ENCODE data around the gene JAK2. TPM values are rescaled to one million over a fixed set of nuclear protein-coding genes. Genes with fewer than 3 reads are reported as not detected.

JAK2 gene
- total RNA-seq, 1 experiment from 2014 or later: 10.5 TPM

GRCh38 chr9:4965174-4965821 is 19.8 kb upstream of the JAK2 start:
- Histone ChIP-seq H3K36me3 (ENCODE audit: insufficient read depth, low read length, poor library complexity, severe bottlenecking) (no peaks in the 10 kb centered on the region), H3K27ac (ENCODE audit: low read depth, low read length, poor library complexity, severe bottlenecking) (no peak overlapping the region), H3K9me3 (ENCODE audit: low read depth, low read length, poor library complexity, severe bottlenecking) (no peaks in the 10 kb centered on the region), H3K4me1 (ENCODE audit: insufficient read depth, low read length, poor library complexity, severe bottlenecking) (no peaks in the 10 kb centered on the region), H3K4me3 (ENCODE audit: low read depth, low read length, poor library complexity, severe bottlenecking) (no peak overlapping the region), H3K27me3 (replicated peaks; ENCODE audit: insufficient read depth, low read depth, low read length, poor library complexity) (no peaks in the 10 kb centered on the region)
- intact Hi-C loops (cut with micrococcal nuclease; ENCODE audit: unreplicated experiment): no loop called here
- ChIA-PET CTCF (no interaction called here), POLR2A (ENCODE audit: low non-redundant PET) (no interaction called here)
- TF ChIP-seq CTCF (conservative IDR thresholded peaks at IDR 0.05; ENCODE audit: low read depth, low read length) (no peak), EZH2 (IDR thresholded peaks at IDR 0.05; ENCODE audit: borderline replicate concordance, low read depth, low read length, poor library complexity, severe bottlenecking) (no peak)
- BruUV-seq (replicated peaks): no TSS peak
- no peak for DNase-seq (ENCODE audit: low spot score)

- Histone ChIP-seq H3K4me3 (ENCODE audit: low read depth, low read length, poor library complexity, severe bottlenecking) (no peak overlapping the region), H3K4me1 (ENCODE audit: insufficient read depth, low read length, poor library complexity, severe bottlenecking) (no peaks in the 10 kb centered on the region), H3K36me3 (ENCODE audit: insufficient read depth, low read length, poor library complexity, severe bottlenecking) (no peaks in the 10 kb centered on the region), H3K27me3 (replicated peaks; ENCODE audit: insufficient read depth, low read depth, low read length, poor library complexity) (no peaks in the 10 kb centered on the region), H3K9me3 (ENCODE audit: low read depth, low read length, poor library complexity, severe bottlenecking) (no peaks in the 10 kb centered on the region), H3K27ac (ENCODE audit: low read depth, low read length, poor library complexity, severe bottlenecking) (no peak overlapping the region)
- DNase-seq (ENCODE audit: low spot score): peak; percentile 29
- no peak for TF ChIP-seq EZH2 (IDR thresholded peaks at IDR 0.05; ENCODE audit: borderline replicate concordance, low read depth, low read length, poor library complexity, severe bottlenecking)
- TF ChIP-seq CTCF (conservative IDR thresholded peaks at IDR 0.05; ENCODE audit: low read depth, low read length): no peak
- CTCF ChIA-PET: no interaction called here
- no TSS peak for BruUV-seq (replicated peaks)
- POLR2A ChIA-PET (ENCODE audit: low non-redundant PET): no interaction called here
- intact Hi-C loops (cut with micrococcal nuclease; ENCODE audit: unreplicated experiment): no loop called here
Measured at GRCh38 chr9:4967523-4967922, 17.5 kb upstream of the JAK2 start.

- intact Hi-C loops (cut with micrococcal nuclease; ENCODE audit: unreplicated experiment): no loop called here
- CTCF ChIA-PET: no interaction called here
Measured at GRCh38 chr9:4969130-4969529, 15.9 kb upstream of the JAK2 start.

More at GRCh38 chr9:4969130-4969529, 15.9 kb upstream of the JAK2 start:
- H3K27ac ChIP-seq (ENCODE audit: low read depth, low read length, poor library complexity, severe bottlenecking): no peak overlapping the region
- DNase-seq (ENCODE audit: low spot score): no peak
- no peaks in the 10 kb centered on the region for H3K36me3 ChIP-seq (ENCODE audit: insufficient read depth, low read length, poor library complexity, severe bottlenecking)
- H3K27me3 ChIP-seq (replicated peaks; ENCODE audit: insufficient read depth, low read depth, low read length, poor library complexity): no peaks in the 10 kb centered on the region
- H3K4me3 ChIP-seq (ENCODE audit: low read depth, low read length, poor library complexity, severe bottlenecking): no peak overlapping the region
- no peaks in the 10 kb centered on the region for H3K9me3 ChIP-seq (ENCODE audit: low read depth, low read length, poor library complexity, severe bottlenecking)
- H3K4me1 ChIP-seq (ENCODE audit: insufficient read depth, low read length, poor library complexity, severe bottlenecking): no peaks in the 10 kb centered on the region
- no TSS peak for BruUV-seq (replicated peaks)
- TF ChIP-seq EZH2 (IDR thresholded peaks at IDR 0.05; ENCODE audit: borderline replicate concordance, low read depth, low read length, poor library complexity, severe bottlenecking): no peak
- TF ChIP-seq CTCF (conservative IDR thresholded peaks at IDR 0.05; ENCODE audit: low read depth, low read length): no peak
- POLR2A ChIA-PET (ENCODE audit: low non-redundant PET): no interaction called here

Data from A673 (cell line).